Ovary (tissue), 9 donors: ENCODE measurements around the gene HMG20A. TPM values are rescaled to one million over a fixed set of nuclear protein-coding genes. Genes with fewer than 3 reads are reported as not detected.
A peak's percentile ranks its signal among the peaks of the same experiment; 100 is the strongest.

Experiments
- DNase-seq, 5 donors: peaks; one replicate each; pipeline ENCODE4 v3.0.0-alpha.2; 2019 to 2020
- H3K27ac ChIP-seq, 2 donors: fragments of 200-600 bp; one replicate each; pipeline versions ENCODE4 v1.5.1 to v1.8.0; 2019 to 2022
- H3K27me3 ChIP-seq: fragments of 200-600 bp; one replicate; pipeline ENCODE4 v1.8.0; 2022
- H3K36me3 ChIP-seq: fragments of 200-600 bp; sonication (generic); one replicate; pipeline ENCODE4 v1.5.1; 2019
- H3K4me1 ChIP-seq: one replicate; pipeline ENCODE4 v1.8.1; 2013; ENCODE audit warnings: mild to moderate bottlenecking, moderate library complexity; ENCODE audit not compliant: insufficient read depth
- H3K4me3 ChIP-seq: fragments of 200-600 bp; sonication (generic); one replicate; pipeline ENCODE4 v1.5.1; 2017
- H3K9me3 ChIP-seq, 2 donors: fragments of 200-600 bp in 1 of 2; sonication (generic) in 1 of 2; one replicate each; pipeline versions ENCODE4 v1.5.1 to v1.8.1; 2013 to 2019; ENCODE audit warnings: mild to moderate bottlenecking in 1 of 2, moderate library complexity in 1 of 2
- EP300 ChIP-seq: sonication (generic); formaldehyde crosslinking; IDR thresholded peaks from one replicate; pipeline ENCODE4 v1.6.1; 2017; ENCODE audit warnings: antibody characterized with exemption
- POLR2A ChIP-seq: fragments of 450-650 bp; IDR thresholded peaks from one replicate; pipeline ENCODE4 v1.6.1; 2017; ENCODE audit warnings: antibody characterized with exemption, mild to moderate bottlenecking, moderate library complexity
- WGBS, 3 donors: extraction: QIAGEN DNeasy Blood & Tissue Kit in 1 of 3; methylation state at CpG; one replicate each; pipeline versions ENCODE4 v1.1.5 to v1.1.7; 2013 to 2017; 5-methylcytosine and 5-hydroxymethylcytosine counted together
- intact Hi-C, 4 donors: fragments of 100-400 bp; cut with DNase I; formaldehyde crosslinking; loops; one replicate each; pipeline versions ENCODE4 v1.11.0 to v1.15.1; 2022 to 2023
- polyA plus RNA-seq, 2 donors: library from polyadenylated mRNA; stranded (reverse); fragments of 200-250 nt in 1 of 2; fragments of 350-450 nt in 1 of 2; fragmentation: Illumina TruSeq in 1 of 2; extraction: RNeasy Lipid Tissue Mini Kit (QIAGEN cat#74804) in 1 of 2; gene quantifications; one replicate each; pipeline ENCODE4 v1.2.3, GENCODE V29; 2013 to 2014
- total RNA-seq, 7 donors: library from RNA; depleted of rRNA in 2 of 7; stranded (reverse); fragments of >200 nt in 2 of 7; fragmentation: NEBNext Ultra II Directional in 3 of 7; extraction: Animal tissue kit (Norgen Biotek cat#: 25700) in 3 of 7; gene quantifications; one replicate each; pipeline versions ENCODE4 v1.1.0 to v1.2.4, GENCODE V29; 2016 to 2023
- TF ChIP-seq, protein P1 (sequence below), 3 donors: fragments of 450-650 bp in 2 of 3; fragments of 200-600 bp in 1 of 3; IDR thresholded peaks; one replicate each; pipeline versions ENCODE4 v1.5.1 to v1.8.0; 2016 to 2022; ENCODE audit warnings: antibody characterized with exemption in 3 of 3, mild to moderate bottlenecking in 1 of 3
- donor health status: DM: no; HTN: no; CAD: no; lungs with moderate emphysema.
- donor health status: DM: no; HTN: no; CAD: no.
- donor health status: Bipolar disorder and iron deficiency.
- donor health status: DM: yes; HTN: yes; CAD: no.
- donor health status: DM: no; HTN: no; CAD: no.
- donor health status: DM: yes; HTN: yes; CAD: no.

The HMG20A gene
- total and polyA plus RNA-seq, 9 donors = 18.2 to 53.4 (median 34.9) TPM

DNA sequence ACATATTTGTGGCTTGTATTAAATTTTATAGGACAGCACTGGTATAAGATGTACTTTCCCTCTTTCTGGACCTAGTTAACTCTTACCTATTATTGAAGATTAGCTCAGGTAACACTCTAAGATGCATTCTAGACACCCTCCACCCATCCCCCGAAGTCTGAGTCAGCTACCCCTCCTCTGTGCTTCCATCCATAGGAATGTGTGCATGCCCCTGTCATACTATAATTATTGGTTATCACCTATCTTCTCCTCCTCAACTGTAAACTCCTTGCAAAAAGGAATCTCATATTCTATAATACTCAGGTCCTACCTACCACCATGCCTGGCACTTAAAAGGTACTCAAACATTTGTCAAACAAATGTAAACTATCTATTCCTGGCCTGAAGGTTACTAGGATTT lies 3.7 kb upstream of the HMG20A start:
- no peak overlapping the region for H3K4me3 ChIP-seq
- no peaks in the 10 kb centered on the region for H3K36me3 ChIP-seq
- TF ChIP-seq, protein P1, sequence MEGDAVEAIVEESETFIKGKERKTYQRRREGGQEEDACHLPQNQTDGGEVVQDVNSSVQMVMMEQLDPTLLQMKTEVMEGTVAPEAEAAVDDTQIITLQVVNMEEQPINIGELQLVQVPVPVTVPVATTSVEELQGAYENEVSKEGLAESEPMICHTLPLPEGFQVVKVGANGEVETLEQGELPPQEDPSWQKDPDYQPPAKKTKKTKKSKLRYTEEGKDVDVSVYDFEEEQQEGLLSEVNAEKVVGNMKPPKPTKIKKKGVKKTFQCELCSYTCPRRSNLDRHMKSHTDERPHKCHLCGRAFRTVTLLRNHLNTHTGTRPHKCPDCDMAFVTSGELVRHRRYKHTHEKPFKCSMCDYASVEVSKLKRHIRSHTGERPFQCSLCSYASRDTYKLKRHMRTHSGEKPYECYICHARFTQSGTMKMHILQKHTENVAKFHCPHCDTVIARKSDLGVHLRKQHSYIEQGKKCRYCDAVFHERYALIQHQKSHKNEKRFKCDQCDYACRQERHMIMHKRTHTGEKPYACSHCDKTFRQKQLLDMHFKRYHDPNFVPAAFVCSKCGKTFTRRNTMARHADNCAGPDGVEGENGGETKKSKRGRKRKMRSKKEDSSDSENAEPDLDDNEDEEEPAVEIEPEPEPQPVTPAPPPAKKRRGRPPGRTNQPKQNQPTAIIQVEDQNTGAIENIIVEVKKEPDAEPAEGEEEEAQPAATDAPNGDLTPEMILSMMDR (IDR thresholded peaks at IDR 0.05) = no peak
- no peak for TF ChIP-seq EP300
- no peak for TF ChIP-seq POLR2A
- intact Hi-C loops = no loop called here
- peaks cover 3% of the 10 kb centered on the region for H3K4me1 ChIP-seq
- H3K9me3 ChIP-seq = no peaks in the 10 kb centered on the region
- no peaks in the 10 kb centered on the region for H3K27me3 ChIP-seq
- no peak for DNase-seq
- no peak overlapping the region for H3K27ac ChIP-seq
- 0 to 81% (median 80%) methylated on average over 1 of the region's 1 CpG for WGBS, 3 donors

DNA sequence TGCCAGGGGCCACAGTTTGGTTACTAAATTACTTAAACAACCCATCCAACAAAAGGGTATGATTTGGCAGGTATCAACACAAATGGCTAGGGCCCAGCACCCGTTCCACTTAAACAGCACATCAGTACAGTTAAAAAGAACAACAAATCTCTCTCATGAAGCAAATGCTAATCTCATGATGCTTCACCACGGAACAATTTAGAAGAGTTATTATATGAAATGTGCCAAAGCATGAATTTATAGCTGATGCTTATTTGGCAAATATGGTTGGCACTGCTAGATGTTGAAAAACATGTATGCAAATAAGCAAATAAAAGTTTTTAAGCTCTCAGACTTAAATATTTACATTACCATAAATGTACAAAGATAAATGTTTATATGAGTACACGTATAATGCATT lies 3.1 kb upstream of the HMG20A start:
- H3K36me3 ChIP-seq = no peaks in the 10 kb centered on the region
- 59 to 79% (median 67%) methylated on average over 3 of the region's 3 CpGs for WGBS, 3 donors
- intact Hi-C loops = no loop called here
- no peak overlapping the region for H3K4me3 ChIP-seq
- H3K9me3 ChIP-seq = no peaks in the 10 kb centered on the region
- H3K27me3 ChIP-seq = no peaks in the 10 kb centered on the region
- peaks cover 3% of the 10 kb centered on the region for H3K4me1 ChIP-seq
- H3K27ac ChIP-seq = no peak overlapping the region
- TF ChIP-seq, protein P1 (IDR thresholded peaks at IDR 0.05) = no peak
- no peak for TF ChIP-seq POLR2A
- no peak for TF ChIP-seq EP300
- DNase-seq = no peak

DNA sequence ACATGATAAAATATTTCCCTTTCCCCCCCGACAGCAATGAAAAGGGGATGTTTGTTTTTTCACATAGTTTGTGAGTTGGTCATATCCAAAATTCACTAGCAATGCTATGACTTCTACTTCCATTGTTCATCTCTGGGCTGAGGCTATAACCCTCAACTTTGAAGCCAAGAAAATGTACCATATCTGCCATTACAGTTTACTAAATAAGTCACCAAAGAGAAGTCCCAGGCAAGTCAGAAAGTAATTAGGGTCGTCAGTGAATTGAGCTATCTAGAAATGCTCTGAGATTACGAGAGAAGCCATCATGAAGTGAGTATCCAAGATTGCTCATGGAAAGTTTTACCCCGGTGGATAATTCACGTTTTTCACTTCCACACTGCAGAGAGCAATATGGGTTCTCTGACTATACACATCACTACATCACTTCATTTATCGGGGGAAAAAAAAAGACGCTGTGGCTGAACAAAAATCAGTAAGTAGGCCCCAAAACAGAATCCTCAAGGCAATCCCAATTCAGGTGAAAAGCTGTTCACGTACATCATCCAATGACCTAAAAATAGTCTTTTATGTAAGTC lies 2.2 kb upstream of the HMG20A start:
- H3K4me3 ChIP-seq = peak overlapping the region; percentile 95
- 14 to 21% (median 18%) methylated on average over 8 of the region's 8 CpGs for WGBS, 3 donors
- no peaks in the 10 kb centered on the region for H3K36me3 ChIP-seq
- H3K27ac ChIP-seq = no peak overlapping the region
- peaks cover 3% of the 10 kb centered on the region for H3K4me1 ChIP-seq
- TF ChIP-seq, protein P1 (IDR thresholded peaks at IDR 0.05) = no peak
- no peak for TF ChIP-seq POLR2A
- TF ChIP-seq EP300 = no peak
- no peaks in the 10 kb centered on the region for H3K27me3 ChIP-seq
- DNase-seq = no peak
- intact Hi-C loops = no loop called here
- H3K9me3 ChIP-seq = no peaks in the 10 kb centered on the region

DNA sequence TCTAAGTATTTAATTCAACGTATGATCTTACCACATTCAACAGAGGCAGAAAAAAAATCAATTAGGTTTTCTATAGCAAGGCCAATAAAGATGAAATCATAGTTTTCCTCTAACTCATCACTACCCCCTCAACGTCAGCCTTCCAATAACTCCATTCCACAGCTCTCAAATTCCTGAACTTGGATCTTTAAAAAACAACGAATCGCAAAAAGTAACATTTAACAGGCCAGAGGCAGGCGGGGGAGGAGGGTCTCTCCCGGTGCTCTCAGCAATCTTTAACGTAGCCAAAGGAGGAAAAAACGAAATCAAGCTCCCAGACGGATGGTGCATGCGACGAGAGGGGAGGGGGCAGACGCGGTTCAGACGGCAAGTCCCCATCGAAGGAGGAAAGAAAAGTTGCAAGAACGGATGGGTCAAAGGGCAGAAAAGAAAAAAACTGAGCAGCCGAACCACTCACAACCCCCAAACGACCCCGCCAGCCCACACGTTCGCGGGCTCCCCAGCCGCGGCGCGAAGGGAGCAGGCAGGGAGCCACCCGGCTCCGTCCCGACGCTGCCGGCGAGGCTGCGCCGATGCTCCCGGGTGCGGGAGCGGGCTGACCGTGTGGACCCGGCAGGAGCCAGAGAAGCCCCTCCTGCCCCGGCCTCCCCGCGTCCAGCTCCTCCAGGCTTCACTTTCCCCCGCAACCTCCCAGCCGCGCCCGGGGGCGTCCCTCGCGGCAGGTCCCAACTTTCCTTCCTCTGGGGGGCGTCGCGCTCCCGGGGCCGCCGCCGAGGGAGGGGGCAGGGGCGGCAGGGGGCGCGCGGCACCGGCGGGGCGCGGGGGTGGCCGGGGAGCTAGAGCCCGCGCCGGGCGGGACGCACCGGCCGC lies 1.5 kb upstream of the HMG20A start:
- H3K4me1 ChIP-seq = peaks cover 3% of the 10 kb centered on the region
- peak overlapping the region; percentile 84 to 90 for H3K27ac ChIP-seq
- H3K9me3 ChIP-seq = no peaks in the 10 kb centered on the region
- no peaks in the 10 kb centered on the region for H3K27me3 ChIP-seq
- WGBS, 3 donors = 0 to 1% (median 1%) methylated on average over 35 to 72 of the region's 72 CpGs
- TF ChIP-seq, protein P1 (IDR thresholded peaks at IDR 0.05) = peak in 1 of 3 donors; percentile 5
- TF ChIP-seq POLR2A = no peak
- intact Hi-C loops = no loop called here
- peak overlapping the region; percentile 95 for H3K4me3 ChIP-seq
- H3K36me3 ChIP-seq = no peaks in the 10 kb centered on the region
- DNase-seq = peak; percentile 48 to 74 (median 69)
